ENCODE results near the gene TP53. TPM values are rescaled to one million over a fixed set of nuclear protein-coding genes. Genes with fewer than 3 reads are reported as not detected.
"Not testable (repeated sequence)": the region's sequence is repeated elsewhere in the genome, so short reads cannot be mapped to it uniquely, and the experiment has no call there.

TP53 gene
- polyA plus RNA-seq, 10 donors: 32.7 to 50.7 (median 37.4) TPM

GRCh38 chr17:7636163-7636562 lies 51.1 kb downstream of the TP53 start:
- DNase-seq: no peak

DNA sequence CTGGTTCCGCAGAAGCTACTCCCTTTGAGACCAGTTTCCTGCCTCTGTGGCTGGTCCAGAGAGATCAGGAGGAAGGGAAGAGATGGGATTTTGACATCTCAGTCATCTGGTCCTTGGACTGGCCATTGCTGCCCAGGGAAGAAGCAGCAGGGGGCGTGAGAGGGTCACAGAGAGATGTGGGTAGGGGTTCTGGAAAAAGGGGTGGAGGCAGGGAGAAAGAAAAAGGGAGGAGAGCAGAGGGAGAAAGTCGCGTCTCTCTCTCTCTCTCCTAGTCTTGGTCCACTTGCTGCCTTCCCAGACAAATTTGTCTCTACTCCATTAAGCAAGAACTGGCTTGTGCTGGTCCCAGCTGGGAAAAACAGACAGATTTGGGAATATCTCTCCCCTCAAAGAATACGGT lies 52.9 kb downstream of the TP53 start:
- DNase-seq: peak in 2 of 3 donors; percentile 63 to 79

DNA sequence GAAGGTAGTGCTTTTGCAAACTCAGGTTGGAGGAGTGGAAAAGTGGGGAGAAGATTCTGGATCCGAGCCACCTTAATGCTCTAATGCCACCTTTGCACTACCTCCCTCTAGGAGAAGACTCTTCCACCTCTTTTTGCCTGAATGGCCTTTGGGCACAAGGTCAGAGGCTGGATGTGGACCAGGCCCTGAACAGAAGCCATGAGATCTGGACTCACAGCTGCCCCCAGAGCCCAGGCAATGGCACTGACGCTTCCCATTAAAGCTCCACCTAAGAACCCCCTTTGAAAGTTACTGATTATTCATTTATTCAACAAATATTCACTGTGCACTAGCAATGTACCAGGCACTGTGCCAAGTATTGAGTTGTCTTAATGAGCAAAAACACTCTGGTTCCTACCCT lies 54.2 kb downstream of the TP53 start:
- no peak for DNase-seq

GRCh38 chr17:7632492-7632894 lies 54.8 kb downstream of the TP53 start:
- no peak for DNase-seq

GRCh38 chr17:7631398-7632380 lies 55.6 kb downstream of the TP53 start:
- no peak for DNase-seq

DNA sequence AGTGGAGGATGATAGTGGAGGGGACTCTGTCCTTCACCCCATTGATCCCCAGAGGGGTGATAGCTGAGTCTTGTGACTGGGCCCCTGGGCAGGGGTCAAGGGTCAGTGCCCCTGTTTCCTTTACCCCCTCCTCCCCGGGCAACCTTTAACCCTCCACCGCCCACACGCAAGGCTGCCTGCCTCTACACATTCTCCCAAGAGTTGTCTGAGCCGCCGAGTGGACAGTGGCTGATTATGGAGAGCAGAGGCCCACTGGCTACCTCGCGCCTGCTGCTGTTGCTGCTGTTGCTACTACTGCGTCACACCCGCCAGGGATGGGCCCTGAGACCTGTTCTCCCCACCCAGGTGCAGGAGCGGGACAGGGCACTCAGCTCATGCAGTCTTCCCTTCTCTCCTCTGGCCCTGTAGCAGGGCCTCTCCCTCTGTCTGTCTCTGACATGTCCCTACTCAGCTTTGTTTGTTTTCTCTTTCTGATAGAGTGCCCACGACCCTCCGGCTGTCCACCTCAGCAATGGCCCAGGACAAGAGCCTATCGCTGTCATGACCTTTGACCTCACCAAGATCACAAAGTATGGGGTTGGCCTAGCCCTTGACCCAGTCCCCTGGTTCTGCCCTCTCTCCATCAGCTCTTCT lies 57.2 kb downstream of the TP53 start, which contains the start of gene SHBG:
SHBG (plus strand) TSS at position 197 of the 633 bp plus-strand sequence; CDS start at position 235, 38 bp downstream.
- DNase-seq: no peak

DNA sequence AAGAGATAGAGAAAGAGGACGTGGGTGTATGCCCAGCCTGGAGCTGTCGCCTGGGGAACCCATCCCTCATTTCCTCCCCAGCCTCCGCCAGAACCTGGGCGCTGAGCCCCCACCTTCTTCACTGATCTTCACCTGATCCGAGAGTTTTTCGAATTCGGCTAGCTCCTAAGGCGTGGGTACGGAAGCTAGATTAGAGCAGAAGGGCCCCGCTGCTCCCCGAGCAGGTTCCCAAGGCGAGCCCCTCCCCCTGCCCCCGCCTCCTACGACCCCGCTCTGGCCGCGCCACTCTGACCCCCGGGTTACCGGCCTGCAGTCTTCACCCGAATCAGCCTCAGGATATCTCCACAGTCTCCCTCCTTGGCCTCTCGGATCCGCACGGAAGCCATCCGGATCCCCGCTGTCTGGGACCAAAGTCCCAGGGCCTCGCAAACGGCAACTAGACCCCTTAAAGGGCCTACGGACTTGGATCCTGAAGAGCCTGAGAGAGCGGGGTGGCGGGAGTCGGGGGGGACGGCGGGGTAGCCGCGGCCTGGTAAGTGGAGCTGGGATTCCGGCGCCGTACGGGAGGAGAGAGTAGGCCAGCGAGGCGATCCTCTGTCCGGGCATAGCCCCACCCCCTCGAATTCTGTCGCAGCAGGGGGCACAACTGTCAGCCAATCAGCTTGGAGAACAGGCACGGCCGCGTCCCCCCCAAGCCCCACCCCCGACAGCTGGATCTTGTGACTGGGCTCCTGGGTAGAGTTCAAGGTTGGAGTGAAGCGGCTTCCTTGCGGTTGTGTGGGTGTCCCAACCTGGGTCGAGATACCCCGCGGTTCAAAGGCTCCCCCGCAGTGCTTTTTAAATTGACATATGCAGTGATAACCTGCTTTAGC lies 59.8 kb downstream of the TP53 start, which contains the start of gene SAT2:
SAT2 (minus strand) TSS at position 572 of the 872 bp plus-strand sequence; CDS start at position 386, 186 bp downstream.
- DNase-seq: peak; percentile 96 to 97 (median 96)

GRCh38 chr17:7626956-7627249 lies 60.4 kb downstream of the TP53 start:
- no peak for DNase-seq

DNA sequence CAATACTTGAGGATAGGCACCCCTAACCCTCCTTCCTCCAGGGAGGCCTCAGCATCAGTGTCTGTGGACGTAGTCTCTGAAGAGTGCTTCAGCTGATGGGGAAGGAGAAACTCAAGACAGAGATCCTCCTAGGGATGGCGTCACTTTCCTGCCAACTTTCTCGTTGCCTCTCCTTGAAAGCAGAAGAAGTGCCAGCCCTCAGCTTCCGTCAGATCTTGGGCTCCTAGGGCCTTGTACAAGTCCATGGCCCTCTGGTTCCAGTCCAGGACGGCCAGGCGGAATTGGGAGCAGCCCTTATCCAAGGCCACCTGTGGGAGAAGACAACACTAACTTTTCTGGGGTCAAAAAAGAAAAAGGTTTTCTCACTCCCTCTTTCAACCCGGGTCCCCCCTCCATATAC lies 61.0 kb downstream of the TP53 start:
- no peak for DNase-seq

DNA sequence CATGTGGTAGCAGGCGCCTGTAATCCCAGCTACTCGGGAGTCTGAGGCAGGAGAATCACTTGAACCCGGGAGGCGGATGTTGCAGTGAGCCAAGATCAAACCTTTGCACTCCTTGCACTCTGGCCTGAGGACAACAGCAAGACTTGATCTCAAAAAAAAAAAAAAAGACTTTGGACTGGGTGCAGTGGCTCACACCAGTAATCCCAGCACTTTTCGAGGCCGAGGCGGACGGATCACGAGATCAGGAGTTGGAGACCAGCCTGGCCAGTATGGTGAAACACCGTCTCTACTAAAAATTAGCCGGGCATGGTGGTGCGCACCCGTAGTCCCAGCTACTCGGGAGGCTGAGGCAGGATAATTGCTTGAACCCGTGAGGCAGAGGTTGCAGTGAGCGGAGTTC lies 61.5 kb downstream of the TP53 start:
- DNase-seq: not testable (repeated sequence)

GRCh38 chr17:7623661-7624060 lies 63.6 kb downstream of the TP53 start:
- no peak for DNase-seq

GRCh38 chr17:7620835-7621234 lies 66.5 kb downstream of the TP53 start:
- DNase-seq: no peak

GRCh38 chr17:7618608-7619007 lies 68.7 kb downstream of the TP53 start:
- no peak for DNase-seq

Other genes starting within 250 kb of the TP53 start
- 1 to 10 TPM; 1.3 to 5.1 (median 3.1) TPM for gene FGF11, start 248.0 kb downstream of the TP53 start, polyA plus RNA-seq (ENCODE audit: insufficient read length in 10 of 10)
- 10 to 100 TPM; 51.8 to 85.8 (median 71.8) TPM for gene CHRNB1, start 242.4 kb downstream of the TP53 start, polyA plus RNA-seq (ENCODE audit: insufficient read length in 10 of 10)
- gene ZBTB4, start 207.9 kb downstream of the TP53 start, polyA plus RNA-seq (ENCODE audit: insufficient read length in 10 of 10): 10 to 100 TPM; 22.1 to 27.1 (median 24.9) TPM
- gene SLC35G6, start 206.0 kb downstream of the TP53 start, polyA plus RNA-seq (ENCODE audit: insufficient read length in 10 of 10): under 1 TPM in 8 of 10 donors, not detected in 2; 0.16 to 0.59 (median 0.20) TPM
- gene POLR2A, start 203.1 kb downstream of the TP53 start, polyA plus RNA-seq (ENCODE audit: insufficient read length in 10 of 10): 10 to 100 TPM; 50.2 to 72.7 (median 58.4) TPM
- gene TNFSF12, start 138.4 kb downstream of the TP53 start, polyA plus RNA-seq (ENCODE audit: insufficient read length in 10 of 10): 10 to 100 TPM; 22.2 to 38.2 (median 29.8) TPM
- 1 to 10 TPM; 2.4 to 6.3 (median 4.0) TPM for gene TNFSF13, start 128.7 kb downstream of the TP53 start, polyA plus RNA-seq (ENCODE audit: insufficient read length in 10 of 10)
- 10 to 100 TPM; 34.8 to 44.0 (median 39.9) TPM for gene SENP3, start 125.6 kb downstream of the TP53 start, polyA plus RNA-seq (ENCODE audit: insufficient read length in 10 of 10)
- gene CD68, start 107.9 kb downstream of the TP53 start, polyA plus RNA-seq (ENCODE audit: insufficient read length in 10 of 10): 10 to 100 TPM; 23.6 to 41.0 (median 27.5) TPM
- 10 to 100 TPM; 41.0 to 62.0 (median 48.0) TPM for gene MPDU1, start 103.6 kb downstream of the TP53 start, polyA plus RNA-seq (ENCODE audit: insufficient read length in 10 of 10)
- gene SOX15, start 97.4 kb downstream of the TP53 start, polyA plus RNA-seq (ENCODE audit: insufficient read length in 10 of 10): 1 to 10 TPM; 1.1 to 4.3 (median 2.0) TPM
- gene FXR2, start 72.6 kb downstream of the TP53 start, polyA plus RNA-seq (ENCODE audit: insufficient read length in 10 of 10): 10 to 100 TPM; 32.0 to 41.2 (median 39.2) TPM
- gene SAT2, start 59.7 kb downstream of the TP53 start, polyA plus RNA-seq (ENCODE audit: insufficient read length in 10 of 10): 10 to 100 TPM; 62.1 to 80.1 (median 77.9) TPM
- gene SHBG, start 57.4 kb downstream of the TP53 start, polyA plus RNA-seq (ENCODE audit: insufficient read length in 10 of 10): 1 to 10 TPM in 4 of 10 donors, under 1 TPM in 6; 0.21 to 1.5 (median 0.91) TPM
- 10 to 100 TPM; 12.9 to 38.1 (median 27.0) TPM for gene ATP1B2, start 36.6 kb downstream of the TP53 start, polyA plus RNA-seq (ENCODE audit: insufficient read length in 10 of 10)
- 1 to 10 TPM; 6.2 to 9.5 (median 7.6) TPM for gene WRAP53, start 987 bp upstream of the TP53 start, polyA plus RNA-seq (ENCODE audit: insufficient read length in 10 of 10)
- 10 to 100 TPM in 1 of 10 donors, 1 to 10 TPM in 9; 3.9 to 10.8 (median 5.1) TPM for gene EFNB3, start 17.7 kb upstream of the TP53 start, polyA plus RNA-seq (ENCODE audit: insufficient read length in 10 of 10)
- gene DNAH2, start 30.3 kb upstream of the TP53 start, polyA plus RNA-seq (ENCODE audit: insufficient read length in 10 of 10): 1 to 10 TPM; 2.1 to 7.3 (median 4.6) TPM
- 10 to 100 TPM; 11.6 to 15.5 (median 13.4) TPM for gene KDM6B, start 146.7 kb upstream of the TP53 start, polyA plus RNA-seq (ENCODE audit: insufficient read length in 10 of 10)
- gene TMEM88, start 167.6 kb upstream of the TP53 start, polyA plus RNA-seq (ENCODE audit: insufficient read length in 10 of 10): 10 to 100 TPM; 17.2 to 28.8 (median 20.3) TPM
- gene NAA38, start 170.1 kb upstream of the TP53 start, polyA plus RNA-seq (ENCODE audit: insufficient read length in 10 of 10): 10 to 100 TPM; 33.1 to 64.6 (median 47.3) TPM
- gene CYB5D1, start 170.5 kb upstream of the TP53 start, polyA plus RNA-seq (ENCODE audit: insufficient read length in 10 of 10): 1 to 10 TPM; 5.4 to 9.5 (median 8.3) TPM
- 100 to 1,000 TPM in 1 of 10 donors, 10 to 100 TPM in 9; 57.4 to 113 (median 80.2) TPM for gene CHD3, start 201.3 kb upstream of the TP53 start, polyA plus RNA-seq (ENCODE audit: insufficient read length in 10 of 10)
- 1 to 10 TPM; 2.0 to 5.5 (median 3.3) TPM for gene RNF227, start 228.8 kb upstream of the TP53 start, polyA plus RNA-seq (ENCODE audit: insufficient read length in 10 of 10)
- gene KCNAB3, start 242.4 kb upstream of the TP53 start, polyA plus RNA-seq (ENCODE audit: insufficient read length in 10 of 10): 1 to 10 TPM; 3.8 to 7.4 (median 4.9) TPM
- gene TRAPPC1, start 244.5 kb upstream of the TP53 start, polyA plus RNA-seq (ENCODE audit: insufficient read length in 10 of 10): 100 to 1,000 TPM in 1 of 10 donors, 10 to 100 TPM in 9; 71.2 to 102 (median 82.0) TPM
- gene CNTROB, start 244.7 kb upstream of the TP53 start, polyA plus RNA-seq (ENCODE audit: insufficient read length in 10 of 10): 10 to 100 TPM; 22.9 to 53.1 (median 31.4) TPM

Data from muscle of back (tissue), 11 donors.